Myocyte (in vitro differentiated cells): ENCODE measurements around the gene MON2. TPM values are rescaled to one million over a fixed set of nuclear protein-coding genes. Genes with fewer than 3 reads are reported as not detected.
"Not testable (repeated sequence)": the region's sequence is repeated elsewhere in the genome, so short reads cannot be mapped to it uniquely, and the experiment has no call there.

Experiments
- DNase-seq: peaks from one replicate; pipeline ENCODE4 v3.0.0-alpha.2; 2012; ENCODE audit warnings: low read depth
- total RNA-seq: library from RNA; depleted of rRNA; stranded (reverse); fragments of >200 nt; gene quantifications from 2 replicates; pipeline ENCODE4 v1.2.3, GENCODE V29; 2014

The MON2 gene
- total RNA-seq, 1 donor from 2014 or later, result 21.3 TPM

GRCh38 chr12:62543324-62543723 is 76.7 kb downstream of the MON2 start:
- DNase-seq, result no peak

GRCh38 chr12:62543741-62544140 is 77.1 kb downstream of the MON2 start:
- no peak for DNase-seq

- DNase-seq, result no peak
Measured at GRCh38 chr12:62552906-62553556, 86.4 kb downstream of the MON2 start.

- not testable (repeated sequence) for DNase-seq
Measured at GRCh38 chr12:62559366-62559765, 92.7 kb downstream of the MON2 start.

- no peak for DNase-seq
Measured at GRCh38 chr12:62562846-62563245, 96.2 kb downstream of the MON2 start.

- DNase-seq, result no peak
Measured at GRCh38 chr12:62575036-62575435, 108.4 kb downstream of the MON2 start.

GRCh38 chr12:62576503-62576902 is 109.9 kb downstream of the MON2 start:
- no peak for DNase-seq

GRCh38 chr12:62578726-62579125 is 112.1 kb downstream of the MON2 start:
- no peak for DNase-seq

GRCh38 chr12:62581288-62582064 is 114.8 kb downstream of the MON2 start:
- peak; percentile 64 for DNase-seq

GRCh38 chr12:62582065-62582366 is 115.4 kb downstream of the MON2 start:
- DNase-seq, result no peak

GRCh38 chr12:62584619-62585018 is 118.0 kb downstream of the MON2 start:
- no peak for DNase-seq

GRCh38 chr12:62586850-62587249 is 120.2 kb downstream of the MON2 start:
- no peak for DNase-seq

GRCh38 chr12:62588916-62589315 is 122.3 kb downstream of the MON2 start:
- DNase-seq, result peak; percentile 19

GRCh38 chr12:62597253-62597652 is 130.6 kb downstream of the MON2 start:
- no peak for DNase-seq

- DNase-seq, result no peak
Measured at GRCh38 chr12:62598846-62599245, 132.2 kb downstream of the MON2 start.

GRCh38 chr12:62599854-62600437 is 133.3 kb downstream of the MON2 start:
- DNase-seq, result no peak

- no peak for DNase-seq
Measured at GRCh38 chr12:62601765-62602164, 135.1 kb downstream of the MON2 start.

GRCh38 chr12:62602255-62603060 is 135.8 kb downstream of the MON2 start:
- peak; percentile 92 for DNase-seq

- peak; percentile 91 for DNase-seq
Measured at GRCh38 chr12:62603061-62603810, 136.6 kb downstream of the MON2 start.

GRCh38 chr12:62603811-62604098 is 137.1 kb downstream of the MON2 start:
- DNase-seq, result no peak

- DNase-seq, result no peak
Measured at GRCh38 chr12:62604373-62604772, 137.7 kb downstream of the MON2 start.
